GM23338 (cell line): Measurements from ENCODE around the gene CLCN2. TPM values are rescaled to one million over a fixed set of nuclear protein-coding genes. Genes with fewer than 3 reads are reported as not detected.

ENCODE experiments used
- ATAC-seq: fragments of 200-7000 bp; cut with Tn5 transposase; 3 replicates; pipeline ENCODE4 v1.9.1; 2020
- DNase-seq: peaks from one replicate; pipeline ENCODE4 v3.0.0-alpha.2; 2015; ENCODE audit warnings: low spot score
- H2AFZ ChIP-seq: fragments of 200-600 bp; sonication (generic); 2 replicates; pipeline ENCODE4 v1.8.0; 2016; ENCODE audit warnings: antibody characterized with exemption, mild to moderate bottlenecking, moderate library complexity
- H3F3A ChIP-seq: fragments of 200-600 bp; sonication (generic); replicated peaks from 2 replicates; pipeline ENCODE4 v1.8.0; 2017; ENCODE audit warnings: antibody characterized with exemption, mixed run types, low read depth
- H3K27ac ChIP-seq: fragments of 200-600 bp; sonication (generic); 2 replicates; pipeline ENCODE4 v1.6.1; 2016; ENCODE audit warnings: low read depth
- H3K27me3 ChIP-seq: fragments of 200-600 bp; sonication (generic); 2 replicates; pipeline ENCODE4 v1.8.0; 2016; ENCODE audit warnings: mild to moderate bottlenecking, mixed run types, moderate library complexity; ENCODE audit not compliant: insufficient read depth
- H3K36me3 ChIP-seq: fragments of 200-600 bp; sonication (generic); 2 replicates; pipeline ENCODE4 v1.8.0; 2016; ENCODE audit warnings: mild to moderate bottlenecking; ENCODE audit not compliant: insufficient read depth
- H3K4me1 ChIP-seq: fragments of 200-600 bp; sonication (generic); 2 replicates; pipeline ENCODE4 v1.8.0; 2016; ENCODE audit warnings: mild to moderate bottlenecking, moderate library complexity; ENCODE audit not compliant: insufficient read depth
- H3K4me2 ChIP-seq: fragments of 200-600 bp; sonication (generic); 2 replicates; pipeline ENCODE4 v1.7.1; 2017; ENCODE audit warnings: mixed run types
- H3K4me3 ChIP-seq: fragments of 200-600 bp; sonication (generic); 2 replicates; pipeline ENCODE4 v1.6.1; 2016; ENCODE audit warnings: mixed run types
- H3K79me2 ChIP-seq: fragments of 200-600 bp; sonication (generic); replicated peaks from 2 replicates; pipeline ENCODE4 v1.8.0; 2017; ENCODE audit warnings: mild to moderate bottlenecking; ENCODE audit not compliant: insufficient read depth
- H3K9me2 ChIP-seq: fragments of 200-600 bp; sonication (generic); 2 replicates; pipeline ENCODE4 v1.8.0; 2017; ENCODE audit not compliant: insufficient read depth
- H4K20me1 ChIP-seq: fragments of 200-600 bp; sonication (generic); replicated peaks from 2 replicates; pipeline ENCODE4 v1.8.0; 2017; ENCODE audit warnings: mild to moderate bottlenecking; ENCODE audit not compliant: insufficient read depth
- H3K27ac Mint-ChIP-seq: 2 replicates; pipeline ENCODE4 v1.8.0; 2020; ENCODE audit warnings: inconsistent platforms, mild to moderate bottlenecking, moderate library complexity, mixed read lengths
- H3K27me3 Mint-ChIP-seq: 3 replicates; pipeline ENCODE4 v1.8.0; 2022; ENCODE audit warnings: low read depth, mild to moderate bottlenecking, moderate library complexity, mixed read lengths, inconsistent platforms; ENCODE audit not compliant: insufficient read depth, poor library complexity
- H3K36me3 Mint-ChIP-seq: 3 replicates; pipeline ENCODE4 v1.8.0; 2021; ENCODE audit warnings: low read depth, mild to moderate bottlenecking, inconsistent platforms, moderate library complexity, mixed read lengths
- H3K4me1 Mint-ChIP-seq: 3 replicates; pipeline ENCODE4 v1.8.0; 2020; ENCODE audit warnings: mild to moderate bottlenecking, inconsistent platforms, mixed read lengths
- H3K4me3 Mint-ChIP-seq: 3 replicates; pipeline ENCODE4 v1.8.0; 2021; ENCODE audit warnings: moderate library complexity, mild to moderate bottlenecking, inconsistent platforms, mixed read lengths
- H3K9me3 Mint-ChIP-seq: 3 replicates; pipeline ENCODE4 v1.8.0; 2020; ENCODE audit warnings: moderate library complexity, mild to moderate bottlenecking, inconsistent platforms, mixed read lengths
- CREB1 ChIP-seq: fragments of 250-450 bp; sonication (Bioruptor Pico); IDR thresholded peaks from 2 replicates; pipeline ENCODE4 v1.5.0; 2020; ENCODE audit warnings: low read depth, mild to moderate bottlenecking, moderate library complexity
- EZH2 ChIP-seq: fragments of 200-600 bp; sonication (generic); IDR thresholded peaks from one replicate; pipeline ENCODE4 v1.8.0; 2017; ENCODE audit warnings: antibody characterized with exemption, mild to moderate bottlenecking, low read depth; ENCODE audit not compliant: unreplicated experiment
- EZH2phosphoT487 ChIP-seq: fragments of 200-600 bp; sonication (generic); IDR thresholded peaks from one replicate; pipeline ENCODE4 v1.8.1; 2018; ENCODE audit warnings: antibody characterized with exemption; ENCODE audit not compliant: unreplicated experiment
- REST ChIP-seq: IDR thresholded peaks from one replicate; pipeline ENCODE4 v1.6.1; 2018; ENCODE audit warnings: antibody characterized with exemption; ENCODE audit not compliant: unreplicated experiment
- STAT1 ChIP-seq: IDR thresholded peaks from one replicate; pipeline ENCODE4 v1.6.1; 2016; ENCODE audit warnings: antibody characterized with exemption; ENCODE audit not compliant: unreplicated experiment
- ZNF114 ChIP-seq: fragments of 250-450 bp; sonication (Bioruptor Pico); IDR thresholded peaks from 2 replicates; pipeline ENCODE4 v1.5.0; 2020; ENCODE audit warnings: mild to moderate bottlenecking, moderate library complexity
- polyA plus RNA-seq: library from polyadenylated mRNA; unstranded; fragments of >200 nt; fragmentation: Nextera tagmentation; extraction: Ambion mirVana; gene quantifications from 2 replicates; pipeline ENCODE4 v1.2.1, GENCODE V29; 2016
- total RNA-seq: library from RNA; depleted of rRNA; stranded (reverse); fragments of >200 nt; shearing (Covaris generic); gene quantifications from 2 replicates; pipeline ENCODE4 v1.2.3, GENCODE V29; 2014
- TF ChIP-seq, protein P1 (sequence below), 2 experiments: fragments of 200-600 bp in 1 of 2; sonication (generic) in 1 of 2; conservative IDR thresholded peaks; 2 replicates each; pipeline versions ENCODE4 v1.5.1 to v1.6.1; 2016 to 2017; ENCODE audit warnings: antibody characterized with exemption in 2 of 2, low read depth in 2 of 2, mild to moderate bottlenecking in 2 of 2, moderate library complexity in 1 of 2
- TF ChIP-seq, protein P2 (sequence below): IDR thresholded peaks from 2 replicates; pipeline ENCODE4 v1.6.1; 2016; ENCODE audit warnings: antibody characterized with exemption

The CLCN2 gene
- total and polyA plus RNA-seq, 2 experiments from 2014 or later = 7.0 to 9.2 TPM

DNA sequence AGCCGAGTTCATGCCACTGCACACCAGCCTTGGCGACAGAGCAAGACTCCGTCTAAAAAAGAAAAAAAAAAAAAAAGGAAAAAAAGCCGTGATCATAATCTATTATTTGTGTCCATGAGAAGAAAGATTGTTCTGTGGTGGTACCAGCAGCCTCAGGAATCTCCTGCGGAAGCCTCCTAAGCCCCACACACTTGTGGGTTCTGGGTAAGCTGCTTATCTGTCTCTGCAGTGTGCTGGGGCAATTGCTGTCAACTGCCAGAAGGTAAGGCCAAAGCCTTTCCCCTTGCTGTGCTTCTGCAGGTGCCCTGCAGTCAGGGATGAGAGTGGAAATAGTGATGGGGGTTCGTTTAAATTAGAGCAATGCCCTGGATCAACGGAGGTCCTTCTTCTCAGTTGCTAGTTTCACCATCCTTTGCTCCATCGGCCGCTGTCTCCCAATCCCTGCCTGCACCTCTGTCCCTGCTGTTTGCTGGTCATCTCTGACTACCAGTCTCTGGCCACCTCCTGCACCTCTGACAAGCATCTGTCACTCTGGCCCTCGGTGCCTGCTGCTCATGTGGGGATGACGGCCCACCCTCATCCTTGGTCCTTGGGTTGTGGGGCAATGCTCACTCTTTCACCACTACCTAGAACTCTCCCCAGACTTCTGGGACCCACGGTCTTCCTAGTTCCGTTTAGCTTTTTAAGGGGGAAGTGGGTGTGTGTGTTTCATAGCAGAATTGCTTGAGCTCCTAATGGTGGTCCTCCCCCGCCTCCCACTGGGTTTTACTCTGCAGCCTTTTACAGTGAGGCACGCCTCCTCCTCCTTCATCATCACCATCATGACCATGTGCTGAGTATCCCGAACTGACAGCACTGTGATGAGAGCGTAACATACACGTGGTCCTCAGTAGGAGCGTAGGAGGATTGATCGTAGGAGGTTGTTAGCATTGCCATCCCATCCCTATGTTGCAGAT, 43.9 kb upstream of the CLCN2 start (continued):
- TF ChIP-seq EZH2 (no peak), STAT1 (no peak), EZH2phosphoT487 (no peak)
- TF ChIP-seq, protein P1, sequence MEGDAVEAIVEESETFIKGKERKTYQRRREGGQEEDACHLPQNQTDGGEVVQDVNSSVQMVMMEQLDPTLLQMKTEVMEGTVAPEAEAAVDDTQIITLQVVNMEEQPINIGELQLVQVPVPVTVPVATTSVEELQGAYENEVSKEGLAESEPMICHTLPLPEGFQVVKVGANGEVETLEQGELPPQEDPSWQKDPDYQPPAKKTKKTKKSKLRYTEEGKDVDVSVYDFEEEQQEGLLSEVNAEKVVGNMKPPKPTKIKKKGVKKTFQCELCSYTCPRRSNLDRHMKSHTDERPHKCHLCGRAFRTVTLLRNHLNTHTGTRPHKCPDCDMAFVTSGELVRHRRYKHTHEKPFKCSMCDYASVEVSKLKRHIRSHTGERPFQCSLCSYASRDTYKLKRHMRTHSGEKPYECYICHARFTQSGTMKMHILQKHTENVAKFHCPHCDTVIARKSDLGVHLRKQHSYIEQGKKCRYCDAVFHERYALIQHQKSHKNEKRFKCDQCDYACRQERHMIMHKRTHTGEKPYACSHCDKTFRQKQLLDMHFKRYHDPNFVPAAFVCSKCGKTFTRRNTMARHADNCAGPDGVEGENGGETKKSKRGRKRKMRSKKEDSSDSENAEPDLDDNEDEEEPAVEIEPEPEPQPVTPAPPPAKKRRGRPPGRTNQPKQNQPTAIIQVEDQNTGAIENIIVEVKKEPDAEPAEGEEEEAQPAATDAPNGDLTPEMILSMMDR (conservative IDR thresholded peaks at IDR 0.05; ENCODE audit: low read depth in 2 of 2) = no peak

DNA sequence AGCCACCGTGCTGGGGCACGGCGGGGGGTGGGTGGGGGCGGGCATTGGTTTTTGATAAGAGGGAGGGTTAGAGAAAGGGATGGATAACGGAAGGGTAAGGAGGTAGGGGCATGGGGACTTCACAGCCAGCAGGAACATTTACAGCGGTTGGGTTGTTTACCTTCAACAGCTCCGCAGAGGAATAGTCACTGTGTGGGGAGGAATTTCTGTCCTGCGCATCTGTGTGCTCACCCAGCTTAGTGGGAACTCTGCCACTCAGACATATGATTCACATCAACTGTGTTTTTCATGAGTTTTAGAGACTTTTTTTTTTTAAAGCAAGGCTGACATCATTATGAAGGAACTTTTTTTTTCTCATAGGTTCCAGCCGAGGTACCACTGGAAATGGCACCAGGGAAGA, 38.0 kb upstream of the CLCN2 start:
- ATAC-seq (peak; percentile 81), DNase-seq (peak; percentile 36)
- Histone ChIP-seq H3K9me2 (no peaks in the 10 kb centered on the region), H4K20me1 (no peaks in the 10 kb centered on the region), H3K27me3 (no peaks in the 10 kb centered on the region), H3K27ac (no peak overlapping the region), H3K4me2 (peak overlapping the region; percentile 68), H3K36me3 (no peaks in the 10 kb centered on the region), H3F3A (no peaks in the 10 kb centered on the region), H2AFZ (peak overlapping the region; percentile 92; the same call in 1 of the 2 replicates), H3K79me2 (no peaks in the 10 kb centered on the region), H3K4me1 (no peaks in the 10 kb centered on the region; the same call in 1 of the 2 replicates), H3K4me3 (no peak overlapping the region; the same call in 1 of the 2 replicates)
- Mint-ChIP-seq H3K9me3 (no peaks in the 10 kb centered on the region), H3K36me3 (no peaks in the 10 kb centered on the region), H3K4me3 (0 out of 3 replicates have a peak overlapping the region, but pooled peaks have one; percentile 24), H3K4me1 (peaks cover 7% of the 10 kb centered on the region; the same call in 1 of the 3 replicates), H3K27ac (no peak overlapping the region), H3K27me3 (peaks cover 16% of the 10 kb centered on the region)
- TF ChIP-seq, protein P2, sequence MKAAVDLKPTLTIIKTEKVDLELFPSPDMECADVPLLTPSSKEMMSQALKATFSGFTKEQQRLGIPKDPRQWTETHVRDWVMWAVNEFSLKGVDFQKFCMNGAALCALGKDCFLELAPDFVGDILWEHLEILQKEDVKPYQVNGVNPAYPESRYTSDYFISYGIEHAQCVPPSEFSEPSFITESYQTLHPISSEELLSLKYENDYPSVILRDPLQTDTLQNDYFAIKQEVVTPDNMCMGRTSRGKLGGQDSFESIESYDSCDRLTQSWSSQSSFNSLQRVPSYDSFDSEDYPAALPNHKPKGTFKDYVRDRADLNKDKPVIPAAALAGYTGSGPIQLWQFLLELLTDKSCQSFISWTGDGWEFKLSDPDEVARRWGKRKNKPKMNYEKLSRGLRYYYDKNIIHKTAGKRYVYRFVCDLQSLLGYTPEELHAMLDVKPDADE = no peak
- no peak for TF ChIP-seq EZH2phosphoT487
- TF ChIP-seq, protein P1 (conservative IDR thresholded peaks at IDR 0.05; ENCODE audit: low read depth in 2 of 2) = no peak
- TF ChIP-seq EZH2 = no peak
- TF ChIP-seq ZNF114 (CRISPR knock-in tag) = no peak
- TF ChIP-seq REST = no peak
- no peak for TF ChIP-seq CREB1 (CRISPR knock-in tag)
- no peak for TF ChIP-seq STAT1
